Kidney epithelial cell (primary cell): ENCODE results near the gene PI4K2A. TPM values are rescaled to one million over a fixed set of nuclear protein-coding genes. Genes with fewer than 3 reads are reported as not detected.

Experiments used
- DNase-seq: peaks from one replicate; pipeline ENCODE4 v3.0.0-alpha.2; 2010; ENCODE audit warnings: low read depth
- H3K27me3 ChIP-seq: 2 replicates; pipeline ENCODE4 v1.6.0; 2011; ENCODE audit warnings: low read length; ENCODE audit not compliant: control insufficient read depth, insufficient read depth
- H3K36me3 ChIP-seq: 2 replicates; pipeline ENCODE4 v1.5.1; 2011; ENCODE audit warnings: low read length; ENCODE audit not compliant: control insufficient read depth, insufficient read depth
- H3K4me3 ChIP-seq: 2 replicates; pipeline ENCODE4 v1.5.1; 2011; ENCODE audit warnings: low read depth, mild to moderate bottlenecking, control low read depth, low read length
- total RNA-seq: library from RNA; depleted of rRNA; stranded (reverse); fragments of >200 nt; gene quantifications from 2 replicates; pipeline ENCODE4 v1.2.3, GENCODE V29; 2015
- TF ChIP-seq, protein P1 (sequence below): IDR thresholded peaks from 2 replicates; pipeline ENCODE4 v1.5.1; 2011; ENCODE audit warnings: mild to moderate bottlenecking, moderate library complexity, low read length, control low read depth, inconsistent platforms; ENCODE audit not compliant: insufficient read depth, poor library complexity, severe bottlenecking

The PI4K2A gene
- total RNA-seq, 1 donor from 2014 or later = 37.6 TPM

DNA sequence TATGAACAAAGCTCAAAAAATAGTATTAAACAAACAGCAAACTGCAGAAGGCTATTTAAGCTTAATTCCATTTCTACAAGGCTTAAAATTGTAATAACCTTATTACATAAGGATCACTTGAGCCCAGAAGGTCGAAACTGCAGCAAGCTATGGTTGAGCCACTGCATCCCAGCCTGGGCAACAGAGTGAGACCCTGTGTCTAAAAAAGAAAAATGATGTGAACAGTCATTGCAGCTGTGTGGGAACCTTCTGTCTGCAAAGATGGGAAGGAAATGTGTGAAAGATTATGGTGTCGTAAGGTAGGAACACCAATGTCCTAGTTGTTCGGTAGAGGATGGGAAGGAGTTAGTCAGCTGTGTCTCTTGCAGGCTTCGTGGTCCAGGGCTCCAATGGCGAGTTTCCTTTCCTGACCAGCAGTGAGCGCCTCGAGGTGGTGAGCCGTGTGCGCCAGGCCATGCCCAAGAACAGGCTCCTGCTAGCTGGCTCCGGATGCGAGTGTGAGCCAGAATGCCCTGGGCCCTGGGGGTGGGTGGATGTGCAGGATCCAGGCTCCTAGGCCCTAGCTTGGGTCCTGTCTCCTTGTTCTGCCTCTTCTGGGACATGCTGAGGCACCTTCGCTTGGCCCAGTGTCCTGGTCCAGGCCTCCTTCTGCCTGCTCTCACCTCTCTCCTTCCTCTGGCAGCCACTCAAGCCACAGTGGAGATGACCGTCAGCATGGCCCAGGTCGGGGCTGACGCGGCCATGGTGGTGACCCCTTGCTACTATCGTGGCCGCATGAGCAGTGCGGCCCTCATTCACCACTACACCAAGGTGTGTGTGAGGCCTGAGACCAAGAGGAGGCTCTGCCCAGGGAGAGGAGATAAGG is 41.8 kb upstream of the PI4K2A start:
- no peaks in the 10 kb centered on the region for H3K36me3 ChIP-seq
- no peak for DNase-seq
- TF ChIP-seq, protein P1, sequence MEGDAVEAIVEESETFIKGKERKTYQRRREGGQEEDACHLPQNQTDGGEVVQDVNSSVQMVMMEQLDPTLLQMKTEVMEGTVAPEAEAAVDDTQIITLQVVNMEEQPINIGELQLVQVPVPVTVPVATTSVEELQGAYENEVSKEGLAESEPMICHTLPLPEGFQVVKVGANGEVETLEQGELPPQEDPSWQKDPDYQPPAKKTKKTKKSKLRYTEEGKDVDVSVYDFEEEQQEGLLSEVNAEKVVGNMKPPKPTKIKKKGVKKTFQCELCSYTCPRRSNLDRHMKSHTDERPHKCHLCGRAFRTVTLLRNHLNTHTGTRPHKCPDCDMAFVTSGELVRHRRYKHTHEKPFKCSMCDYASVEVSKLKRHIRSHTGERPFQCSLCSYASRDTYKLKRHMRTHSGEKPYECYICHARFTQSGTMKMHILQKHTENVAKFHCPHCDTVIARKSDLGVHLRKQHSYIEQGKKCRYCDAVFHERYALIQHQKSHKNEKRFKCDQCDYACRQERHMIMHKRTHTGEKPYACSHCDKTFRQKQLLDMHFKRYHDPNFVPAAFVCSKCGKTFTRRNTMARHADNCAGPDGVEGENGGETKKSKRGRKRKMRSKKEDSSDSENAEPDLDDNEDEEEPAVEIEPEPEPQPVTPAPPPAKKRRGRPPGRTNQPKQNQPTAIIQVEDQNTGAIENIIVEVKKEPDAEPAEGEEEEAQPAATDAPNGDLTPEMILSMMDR = no peak
- no peak overlapping the region for H3K4me3 ChIP-seq
- no peaks in the 10 kb centered on the region for H3K27me3 ChIP-seq

DNA sequence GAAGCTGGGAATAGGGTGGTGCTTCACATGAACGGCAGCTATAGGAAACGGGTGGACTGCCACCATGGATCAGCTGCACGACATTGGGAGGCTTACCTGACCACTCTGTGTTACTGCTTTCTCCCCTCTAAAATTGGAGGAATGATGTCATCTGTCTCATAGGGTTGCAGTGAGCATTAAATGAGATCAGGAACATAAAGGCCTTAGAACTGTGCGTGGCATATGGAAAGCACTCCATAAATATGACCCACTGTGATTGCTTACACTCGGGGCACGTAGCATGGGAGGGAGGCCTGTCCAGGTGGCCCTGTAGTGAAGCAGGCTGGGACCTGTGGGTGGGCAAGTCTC is 41.2 kb upstream of the PI4K2A start:
- TF ChIP-seq, protein P1 = no peak
- no peak for DNase-seq
- Histone ChIP-seq H3K36me3 (no peaks in the 10 kb centered on the region), H3K4me3 (no peak overlapping the region), H3K27me3 (no peaks in the 10 kb centered on the region)

DNA sequence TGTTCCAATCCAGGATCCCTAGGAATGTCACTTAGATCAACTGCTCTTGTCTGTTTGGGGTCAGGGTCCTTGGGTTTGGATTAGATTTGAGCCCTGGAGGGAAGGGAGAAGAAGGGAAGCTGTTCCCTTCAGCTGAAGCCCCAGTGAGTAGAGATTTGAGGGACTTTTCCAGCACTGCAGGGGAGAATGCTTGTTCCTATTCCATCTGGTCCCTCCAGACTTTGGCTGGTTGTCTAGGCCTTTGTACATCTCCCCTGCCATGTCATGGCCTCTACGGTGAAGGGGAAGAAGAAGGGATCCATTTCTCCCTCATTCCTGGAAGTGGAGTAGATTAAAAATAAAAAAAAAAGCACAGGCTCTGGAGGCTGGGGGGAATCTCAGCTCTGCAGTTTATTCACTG is 39.9 kb upstream of the PI4K2A start:
- DNase-seq = no peak
- TF ChIP-seq, protein P1 = no peak
- H3K36me3 ChIP-seq = no peaks in the 10 kb centered on the region
- no peaks in the 10 kb centered on the region for H3K27me3 ChIP-seq
- no peak overlapping the region for H3K4me3 ChIP-seq

DNA sequence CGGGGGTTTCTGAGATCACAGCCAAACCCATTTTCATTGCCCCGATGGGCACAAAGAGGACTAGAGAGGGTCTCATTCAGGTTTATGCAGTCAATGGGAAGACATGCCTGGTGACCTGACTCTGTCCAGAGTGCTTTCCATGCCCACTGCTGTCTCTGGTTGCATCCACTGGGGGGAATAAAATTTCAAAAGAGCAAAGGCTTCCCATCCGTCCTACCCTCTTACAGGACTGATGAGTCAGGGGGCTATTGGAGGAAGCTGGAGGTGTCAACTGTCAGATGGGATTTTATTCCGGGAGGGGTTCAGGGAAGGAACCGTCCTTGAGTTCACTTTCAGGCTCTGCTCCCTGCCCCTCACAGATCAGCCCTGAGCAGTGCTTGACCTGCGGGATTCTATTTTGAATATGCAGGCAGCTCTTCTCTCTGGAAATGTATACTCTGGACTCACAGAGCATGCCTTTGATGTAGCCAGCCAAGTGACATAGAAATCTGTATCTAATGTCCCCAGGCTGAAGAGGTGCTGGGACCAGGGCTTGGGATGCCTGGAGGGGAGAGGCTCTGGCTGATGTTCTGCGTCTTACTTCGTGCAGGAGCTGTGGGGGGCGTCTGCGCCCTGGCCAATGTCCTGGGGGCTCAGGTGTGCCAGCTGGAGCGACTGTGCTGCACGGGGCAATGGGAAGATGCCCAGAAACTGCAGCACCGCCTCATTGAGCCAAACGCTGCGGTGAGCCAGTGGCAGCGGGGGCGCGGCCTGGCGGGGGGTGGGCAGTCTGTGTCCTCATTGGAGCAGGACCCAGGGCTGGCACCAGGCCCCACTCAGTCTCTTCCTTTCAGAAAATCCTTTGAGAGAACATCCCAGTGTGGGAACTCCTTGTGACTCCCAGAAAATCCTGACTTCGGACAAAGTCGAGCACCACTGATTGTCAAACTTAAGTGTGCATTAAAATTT is 38.9 kb upstream of the PI4K2A start:
- TF ChIP-seq, protein P1 = no peak
- Histone ChIP-seq H3K4me3 (no peak overlapping the region), H3K27me3 (no peaks in the 10 kb centered on the region)

DNA sequence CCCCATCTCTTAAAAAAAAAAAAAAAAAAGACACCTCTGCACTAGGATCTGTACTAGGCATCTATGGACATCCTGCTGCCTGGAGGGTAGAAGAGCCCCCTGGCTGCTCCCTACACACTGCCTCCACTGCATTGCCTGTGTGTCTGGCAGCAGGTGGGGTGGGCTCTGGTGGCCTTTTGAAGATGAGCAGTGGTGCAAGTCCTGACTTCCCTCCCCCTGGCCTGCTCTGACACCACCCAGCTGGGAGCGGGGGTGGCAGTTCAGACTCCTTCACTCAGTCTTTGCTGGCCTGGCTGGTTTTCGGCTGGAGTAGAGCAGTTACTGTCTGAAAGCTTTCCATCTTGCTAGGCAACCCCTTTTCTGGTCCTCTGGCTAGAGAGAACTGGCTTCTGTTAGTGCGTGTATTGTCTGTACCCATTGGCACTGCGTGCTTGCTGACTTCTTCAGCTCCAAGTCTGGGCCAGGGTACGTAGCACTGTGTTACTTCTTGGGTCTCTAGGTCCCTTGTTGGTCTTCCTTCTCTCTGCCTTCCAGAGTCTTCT is 33.3 kb upstream of the PI4K2A start:
- TF ChIP-seq, protein P1 = no peak
- no peak overlapping the region for H3K4me3 ChIP-seq
- no peaks in the 10 kb centered on the region for H3K27me3 ChIP-seq
- no peaks in the 10 kb centered on the region for H3K36me3 ChIP-seq
- no peak for DNase-seq

More for the DNA sequence above, 38.9 kb upstream of the PI4K2A start:
- DNase-seq = no peak
- H3K36me3 ChIP-seq = no peaks in the 10 kb centered on the region
